GM12891 (cell line): ENCODE data around the gene MLX.

Experiments
- POLR2A ChIP-seq: IDR thresholded peaks from 2 replicates; pipeline ENCODE4 v1.6.1; 2011; ENCODE audit warnings: low read depth, low read length, control low read depth
- POLR2AphosphoS5 ChIP-seq: IDR thresholded peaks from 2 replicates; pipeline ENCODE4 v1.6.1; 2011; ENCODE audit warnings: low read depth, low read length, control low read depth
- POU2F2 ChIP-seq: IDR thresholded peaks from 2 replicates; pipeline ENCODE4 v1.6.1; 2011; ENCODE audit warnings: low read depth, mild to moderate bottlenecking, control low read depth, low read length, moderate library complexity
- SPI1 ChIP-seq: IDR thresholded peaks from 2 replicates; pipeline ENCODE4 v1.6.1; 2011; ENCODE audit warnings: low read depth, low read length, control low read depth
- TAF1 ChIP-seq: IDR thresholded peaks from 2 replicates; pipeline ENCODE4 v1.6.1; 2011; ENCODE audit warnings: low read depth, low read length, control low read depth

GRCh38 chr17:42525221-42525620 lies 41.7 kb upstream of the MLX start:
- no peak for TF ChIP-seq TAF1
- no peak for TF ChIP-seq POU2F2
- TF ChIP-seq SPI1, result no peak
- no peak for TF ChIP-seq POLR2A
- no peak for TF ChIP-seq POLR2AphosphoS5
